Keratinocyte (primary cell): ENCODE results near the gene P2RY13.

Experiments used
- CTCF ChIP-seq, 3 experiments: IDR thresholded peaks in 1 of 3; conservative IDR thresholded peaks in 1 of 3; optimal IDR thresholded peaks in 1 of 3; 2 replicates in 2 of 3; 3 replicates in 1 of 3; pipeline versions ENCODE3 to v1.5.1; 2011; ENCODE audit warnings: low read length in 3 of 3, mild to moderate bottlenecking in 3 of 3, moderate library complexity in 2 of 3, control low read depth in 1 of 3, inconsistent platforms in 1 of 3; ENCODE audit not compliant: insufficient read depth in 2 of 3; ENCODE audit errors: extremely low read depth in 1 of 3
- EZH2 ChIP-seq: IDR thresholded peaks from one replicate; pipeline ENCODE4 v1.6.1; 2012; ENCODE audit warnings: inconsistent platforms, mild to moderate bottlenecking, low read length, moderate library complexity

GRCh38 chr3:151318991-151319390, 10.4 kb downstream of the P2RY13 start:
- TF ChIP-seq CTCF (optimal IDR thresholded peaks at IDR 0.05 in 1 of 3, IDR thresholded peaks at IDR 0.05 in 1 of 3, conservative IDR thresholded peaks at IDR 0.05 in 1 of 3; ENCODE audit: extremely low read depth in 1 of 3, insufficient read depth in 2 of 3, low read length in 3 of 3): no peak
- no peak for TF ChIP-seq EZH2
